HTR-8/SVneo (cell line): Measurements from ENCODE around the gene ACAA1.
"Not testable (repeated sequence)": the region's sequence is repeated elsewhere in the genome, so short reads cannot be mapped to it uniquely, and the experiment has no call there.

ENCODE experiments used
- DNase-seq: peaks from one replicate; pipeline ENCODE4 v3.0.0; 2011; ENCODE audit warnings: low spot score, mixed read lengths; ENCODE audit not compliant: insufficient read length
- FAIRE-seq: peaks from 2 replicates; lab custom pipeline; 2011; peaks lifted over from hg19 to GRCh38; lab: Jason Lieb, UNC

ACAA1 gene

DNA sequence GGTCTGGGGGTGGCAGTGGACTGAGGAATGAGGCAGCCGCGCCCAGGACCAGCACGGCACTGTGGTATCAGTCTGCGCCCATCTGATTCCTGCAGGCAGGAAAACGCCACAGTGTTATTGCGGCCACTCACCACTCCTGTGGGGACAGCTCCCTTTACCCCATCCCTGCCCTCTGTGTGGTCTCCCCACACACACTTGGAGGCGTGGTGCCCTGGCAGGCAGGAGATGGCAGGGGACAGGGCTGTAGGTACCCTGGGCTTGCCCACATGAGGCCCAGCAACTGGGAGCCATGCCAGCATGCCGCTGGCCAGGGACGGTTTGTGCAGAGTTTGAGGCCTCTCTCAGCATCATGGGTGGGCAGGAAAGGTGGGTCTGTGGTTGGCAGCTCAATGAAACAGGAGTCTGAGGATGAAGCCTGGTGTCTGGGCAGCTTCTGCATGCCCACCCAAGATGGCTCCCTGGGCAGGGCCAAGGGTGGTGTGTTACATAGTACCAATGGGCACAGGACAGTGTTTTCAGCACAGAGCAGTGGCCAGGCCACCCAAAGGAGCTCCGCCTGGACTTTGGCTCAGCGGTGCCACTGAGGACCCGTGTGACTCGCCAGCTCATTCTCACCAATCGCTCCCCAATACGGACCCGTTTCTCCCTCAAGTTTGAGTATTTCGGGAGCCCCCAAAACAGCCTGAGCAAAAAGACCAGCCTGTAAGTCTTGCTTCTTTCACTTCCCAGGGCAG, 27.2 kb downstream of the ACAA1 start:
- FAIRE-seq (no peak), DNase-seq (no peak)

DNA sequence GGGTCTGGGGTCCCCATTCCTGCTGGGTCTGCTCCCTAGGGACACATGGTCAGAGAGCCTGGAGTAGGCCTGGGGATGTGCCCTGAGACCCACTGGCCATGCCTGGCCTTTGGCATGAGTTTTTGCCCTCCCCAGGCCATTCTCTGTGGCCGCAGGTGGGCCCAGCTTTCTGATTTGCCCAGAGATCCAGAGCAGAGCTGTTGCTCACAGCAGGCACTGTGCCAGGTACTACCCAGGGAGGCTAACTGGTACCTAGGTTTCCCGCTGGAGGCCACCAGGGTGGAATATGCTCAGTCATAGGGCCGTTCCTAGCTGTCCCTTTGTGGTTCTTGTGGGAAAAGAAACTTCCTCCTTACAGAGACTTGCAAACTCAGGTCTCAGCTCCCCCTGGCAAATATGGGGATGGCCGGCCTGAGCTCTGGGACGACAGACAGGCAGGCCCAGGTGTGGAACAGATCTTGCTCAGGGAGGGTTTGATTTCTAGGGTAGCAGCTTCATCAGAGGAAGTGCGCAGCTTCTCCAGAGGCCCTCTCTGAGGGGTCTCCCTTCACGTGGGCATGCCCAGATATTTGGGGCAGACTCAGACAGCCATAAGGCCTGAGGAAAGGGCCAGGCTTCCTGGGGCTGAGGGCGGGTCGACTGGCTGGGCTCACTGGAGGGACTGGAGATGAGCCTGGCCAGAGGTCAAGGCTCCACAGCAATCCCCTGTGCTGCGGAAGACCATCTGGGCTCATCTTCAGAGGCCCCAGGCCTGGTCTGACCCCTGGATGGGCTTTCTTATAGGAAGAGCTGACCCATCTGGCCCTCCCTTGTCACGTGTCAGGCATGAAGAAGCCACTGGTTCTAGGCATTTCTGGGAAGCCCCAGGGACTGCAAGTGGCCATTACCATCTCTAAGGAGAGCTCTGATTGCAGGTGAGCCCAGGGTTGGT, 28.0 kb downstream of the ACAA1 start:
- no peak for FAIRE-seq
- no peak for DNase-seq

DNA sequence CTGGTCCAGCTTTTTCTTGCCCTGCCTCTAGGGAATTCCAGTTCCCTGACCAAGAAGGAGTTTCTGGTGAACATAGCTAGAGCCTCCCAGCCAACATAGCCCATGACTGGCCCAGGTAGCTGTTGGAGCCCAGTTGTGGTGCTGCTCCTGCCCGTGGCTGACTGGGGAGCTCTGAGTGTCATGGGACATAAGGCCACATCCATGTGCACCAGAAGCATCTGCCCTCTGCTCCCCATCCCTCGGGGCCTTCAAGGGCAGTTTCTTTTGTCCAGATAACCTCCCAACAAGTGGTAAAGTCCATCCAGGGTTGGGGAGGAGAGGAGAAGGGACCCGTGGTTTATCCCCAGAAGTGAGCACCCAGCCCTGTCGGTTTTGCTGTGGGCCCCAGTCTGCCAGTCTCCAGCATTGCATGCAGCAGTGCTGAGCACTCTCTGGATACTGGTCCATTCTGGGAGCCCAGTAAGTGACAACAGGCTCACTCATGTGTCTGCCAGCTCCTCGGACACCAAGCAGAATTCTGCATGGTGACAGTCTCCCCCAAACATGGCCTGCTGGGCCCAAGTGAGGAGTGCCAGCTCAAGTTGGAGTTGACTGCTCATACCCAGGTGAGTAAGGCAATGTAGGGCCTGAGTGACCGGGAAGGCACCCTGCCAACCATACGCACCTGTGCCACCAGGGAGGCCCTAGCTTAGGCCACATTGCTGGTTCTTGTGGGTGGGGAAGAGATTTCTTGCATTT, 28.8 kb downstream of the ACAA1 start:
- FAIRE-seq (no peak), DNase-seq (no peak)

DNA sequence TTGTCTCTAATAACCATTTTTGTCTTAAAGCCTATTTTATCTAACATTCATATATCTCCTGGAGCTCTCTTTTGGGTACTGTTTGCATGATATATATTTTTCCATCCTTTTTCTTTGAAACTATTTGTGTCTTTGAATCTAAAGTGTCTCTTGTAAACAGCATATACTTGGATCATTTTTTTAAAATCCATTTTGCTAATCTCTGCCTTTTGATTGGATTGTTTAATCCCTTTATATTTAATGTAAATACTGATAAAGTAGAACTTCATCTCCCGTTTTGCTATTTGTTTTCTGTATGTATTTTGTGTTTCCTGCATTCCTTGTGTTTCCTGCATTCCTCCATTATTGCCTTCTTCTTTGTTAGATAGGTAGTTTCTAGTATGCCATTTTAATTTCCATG, 31.4 kb downstream of the ACAA1 start:
- no peak for FAIRE-seq
- DNase-seq = no peak

DNA sequence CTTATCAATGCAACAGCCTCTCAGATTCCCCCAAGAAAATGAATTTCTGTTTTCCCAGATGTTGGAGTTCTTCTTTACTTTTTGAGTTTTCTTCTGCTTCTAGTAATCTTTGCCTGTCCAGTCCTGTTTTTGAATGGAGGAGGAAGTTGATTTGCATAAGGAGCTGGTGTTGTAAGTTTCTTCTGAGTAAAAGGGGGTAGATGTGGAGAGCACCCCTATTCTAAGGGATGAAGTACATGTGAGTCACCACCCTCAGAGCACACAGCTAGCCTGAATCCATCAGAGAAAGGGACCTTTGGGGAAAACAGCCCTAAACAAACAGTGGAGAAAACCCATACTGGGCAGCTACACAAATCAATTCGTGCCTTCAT, 34.5 kb downstream of the ACAA1 start:
- DNase-seq = no peak
- no peak for FAIRE-seq

DNA sequence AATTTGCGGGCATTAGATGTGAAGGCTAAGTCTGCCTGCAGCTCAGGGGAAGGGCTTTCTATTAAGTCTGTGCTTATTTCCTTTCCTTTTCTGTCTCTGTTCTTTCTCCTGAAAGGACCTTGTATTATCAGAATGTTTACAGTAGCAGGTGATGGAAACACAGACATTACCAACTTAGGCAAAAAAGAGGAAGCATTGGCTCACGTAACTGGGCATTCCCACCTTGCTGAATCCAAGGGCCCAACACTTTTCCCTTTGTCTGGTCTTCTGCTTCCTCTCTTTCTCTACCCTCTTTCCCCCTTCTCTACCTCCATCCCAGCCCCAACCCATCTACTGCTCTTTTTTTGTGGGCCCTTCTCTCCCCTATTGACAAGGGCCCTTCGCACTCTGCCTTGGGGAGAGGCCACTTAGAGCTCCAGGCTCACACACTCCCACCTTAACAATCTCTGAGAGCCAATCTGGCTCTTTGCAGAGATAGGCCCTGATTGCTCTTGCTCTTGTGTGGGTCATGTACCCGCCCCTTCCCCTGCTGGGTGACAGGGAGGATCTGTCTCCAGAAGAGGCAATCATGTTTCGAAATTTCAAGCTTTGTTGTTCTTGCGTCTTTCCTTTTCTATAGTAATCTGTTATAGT, 35.0 kb downstream of the ACAA1 start:
- FAIRE-seq (no peak), DNase-seq (no peak)

DNA sequence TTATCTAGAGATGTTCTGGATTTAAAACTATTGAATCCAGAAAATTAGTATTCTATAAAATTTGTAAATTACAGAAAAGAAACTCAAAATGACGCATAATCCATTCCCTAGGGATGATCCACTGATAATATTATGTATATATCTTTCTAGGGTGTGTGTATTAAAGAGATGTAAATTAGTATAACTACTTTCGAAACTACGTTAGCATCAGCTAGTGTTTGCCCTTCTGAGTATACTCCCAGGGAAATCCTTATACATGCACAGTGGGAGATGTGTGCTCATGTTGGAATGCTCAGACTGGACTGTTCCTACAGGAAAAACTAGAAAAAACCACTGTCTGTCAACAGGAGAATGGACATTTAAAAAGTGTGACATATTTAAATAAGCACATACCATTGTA, 36.4 kb downstream of the ACAA1 start:
- no peak for DNase-seq
- FAIRE-seq = no peak

DNA sequence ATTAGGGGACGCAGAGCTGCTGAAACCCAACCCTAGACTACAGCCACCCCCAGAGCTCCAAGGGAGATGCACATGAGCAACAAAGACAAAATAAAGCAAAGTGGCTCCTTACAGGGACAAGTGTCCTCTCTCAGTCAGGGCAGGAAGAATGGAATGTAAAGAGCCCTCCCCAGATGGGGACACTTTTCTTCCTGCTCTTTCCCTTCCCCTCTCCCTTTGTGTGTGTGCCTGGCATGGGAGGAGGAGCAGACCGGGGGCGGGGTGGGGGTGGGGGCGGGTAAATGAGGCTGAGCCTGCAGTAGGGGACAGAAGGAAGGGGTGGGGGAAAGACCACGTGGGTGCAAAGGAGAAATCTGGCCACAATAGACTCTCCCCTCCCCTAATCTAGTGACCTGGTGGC, 37.4 kb downstream of the ACAA1 start:
- no peak for DNase-seq

DNA sequence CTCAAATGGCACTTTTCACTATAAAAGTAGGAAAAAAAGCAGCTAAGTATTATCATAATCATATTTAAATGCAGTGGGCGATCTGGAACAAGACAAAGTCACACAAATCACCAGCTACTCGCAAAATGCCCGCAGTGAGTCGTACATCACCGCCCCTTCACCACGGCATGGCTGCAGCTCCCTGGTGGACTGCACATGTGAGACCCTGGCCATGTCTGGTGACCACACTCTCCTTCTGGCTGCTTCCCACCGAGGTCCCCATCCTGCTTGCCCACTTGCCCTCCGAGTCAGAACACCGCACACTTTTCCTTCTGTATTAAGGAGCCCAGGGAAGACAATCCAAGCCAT, 38.6 kb downstream of the ACAA1 start:
- FAIRE-seq (no peak), DNase-seq (no peak)

More for the DNA sequence above, 37.4 kb downstream of the ACAA1 start:
- no peak for FAIRE-seq

DNA sequence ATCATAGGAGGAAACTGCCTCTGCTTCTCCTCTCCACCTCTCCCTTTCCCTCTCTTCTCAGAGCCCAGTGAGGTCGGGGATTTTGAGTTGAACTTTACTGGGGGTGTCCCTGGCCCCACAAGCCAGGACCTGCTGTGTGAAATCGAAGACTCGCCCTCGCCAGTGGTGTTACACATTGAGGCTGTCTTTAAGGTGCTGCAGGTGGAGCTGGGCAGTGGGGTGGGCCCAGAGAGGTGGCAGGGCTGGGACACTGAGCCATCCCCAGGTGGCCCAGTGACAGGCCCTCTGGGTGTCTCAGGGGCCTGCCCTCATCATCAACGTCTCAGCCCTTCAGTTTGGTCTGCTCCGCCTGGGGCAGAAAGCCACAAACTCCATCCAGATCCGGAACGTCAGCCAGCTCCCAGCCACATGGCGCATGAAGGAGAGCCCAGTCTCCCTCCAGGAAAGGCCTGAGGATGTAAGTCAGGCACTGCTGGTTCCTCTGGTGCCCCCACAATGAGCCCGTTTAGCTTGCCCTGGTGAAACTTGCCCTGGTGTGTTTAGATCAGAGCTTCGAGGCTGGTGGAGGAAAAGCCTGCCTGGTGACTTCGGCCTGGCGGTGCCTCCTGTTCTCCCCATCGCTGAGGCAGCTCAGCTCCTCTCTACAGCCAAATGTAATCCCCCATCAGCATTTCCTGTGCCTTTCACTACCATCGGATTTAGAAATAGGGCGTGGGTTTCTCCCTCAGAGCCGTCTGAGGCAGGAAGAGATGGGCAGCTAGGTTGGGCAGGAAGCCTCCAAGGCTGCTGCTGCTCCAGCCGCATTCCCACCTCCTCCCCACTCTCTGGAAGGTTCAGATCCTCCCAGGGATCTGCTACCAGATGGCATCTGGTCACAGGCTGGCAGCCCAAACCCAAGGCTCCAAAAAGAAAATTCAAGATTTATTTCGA, 39.2 kb downstream of the ACAA1 start:
- DNase-seq (no peak), FAIRE-seq (no peak)

DNA sequence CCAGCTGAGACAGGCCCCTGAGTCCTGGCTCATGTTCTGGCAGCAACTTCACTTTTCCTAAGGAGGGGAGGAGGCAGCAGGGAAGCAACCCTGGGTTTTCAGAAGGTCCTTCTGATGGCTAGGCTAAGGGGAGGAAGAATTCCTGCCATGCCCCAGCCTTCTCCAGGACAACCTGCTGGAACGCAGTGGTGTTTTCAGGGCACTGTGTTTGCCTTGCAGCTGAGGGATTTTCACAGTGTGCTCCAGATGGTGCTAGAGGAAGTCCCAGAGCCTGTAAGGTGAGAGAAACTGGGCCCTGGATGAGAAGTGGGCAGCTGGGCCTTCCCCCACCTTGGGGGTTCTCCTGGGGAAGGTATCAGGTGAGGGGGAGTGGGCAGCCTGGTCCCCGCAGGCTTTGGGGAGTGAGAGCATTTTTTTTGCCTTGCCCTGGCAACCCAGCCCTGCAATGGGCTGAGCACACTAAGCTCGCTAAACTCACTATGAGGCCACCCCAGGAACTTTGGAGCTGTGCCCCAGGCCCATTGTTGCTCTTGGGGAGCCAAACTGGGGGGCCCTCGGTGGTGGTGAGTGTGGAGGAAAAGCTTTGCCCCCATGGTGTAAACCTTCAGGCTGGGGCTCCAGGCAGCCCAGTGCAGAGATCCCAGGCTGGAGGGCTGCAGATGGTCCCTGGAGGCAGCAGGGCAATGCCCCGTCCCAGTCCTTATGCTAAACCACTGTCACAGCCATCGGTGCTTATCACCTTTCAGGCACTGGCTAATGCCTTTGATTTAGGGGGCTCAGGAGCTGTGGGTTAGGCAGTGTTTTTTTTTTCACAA, 41.1 kb downstream of the ACAA1 start:
- no peak for DNase-seq
- no peak for FAIRE-seq

DNA sequence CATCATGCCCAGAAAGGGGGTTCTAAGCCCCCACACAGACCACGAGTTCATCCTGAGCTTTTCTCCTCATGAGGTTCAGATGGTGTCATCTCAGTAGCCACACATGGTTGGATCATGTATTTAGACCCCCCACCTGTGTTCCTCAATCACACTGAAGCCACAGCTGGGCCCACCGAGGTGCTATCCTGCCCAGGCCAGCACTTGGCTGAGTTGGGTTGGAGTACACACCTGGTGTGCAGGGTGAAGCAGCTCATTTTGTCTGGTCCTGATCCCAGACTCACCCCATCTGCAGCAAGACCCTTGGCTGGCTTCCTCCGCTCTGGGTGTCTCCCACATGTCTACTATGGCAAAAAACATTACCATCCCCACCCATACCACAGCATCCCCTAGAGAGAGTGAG, 41.9 kb downstream of the ACAA1 start:
- FAIRE-seq (no peak), DNase-seq (no peak)

DNA sequence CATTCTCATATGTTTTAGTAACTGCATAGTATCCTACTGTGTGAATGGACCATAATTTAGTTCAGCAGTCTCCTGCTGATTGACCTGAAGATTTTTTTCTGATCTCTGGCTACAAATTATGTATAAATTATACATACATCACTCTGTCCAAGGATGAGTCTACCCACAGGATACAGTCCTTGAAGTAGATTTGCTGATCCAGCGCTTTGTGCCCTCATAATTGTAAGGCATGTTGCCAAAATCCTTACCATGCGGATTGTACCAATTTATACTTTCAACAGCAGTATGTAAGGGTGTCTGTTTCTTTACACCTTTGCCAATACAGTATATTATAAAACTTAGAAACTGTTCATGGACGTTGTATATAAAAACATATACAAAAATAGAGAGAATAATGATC, 46.5 kb downstream of the ACAA1 start:
- FAIRE-seq (no peak), DNase-seq (no peak)

DNA sequence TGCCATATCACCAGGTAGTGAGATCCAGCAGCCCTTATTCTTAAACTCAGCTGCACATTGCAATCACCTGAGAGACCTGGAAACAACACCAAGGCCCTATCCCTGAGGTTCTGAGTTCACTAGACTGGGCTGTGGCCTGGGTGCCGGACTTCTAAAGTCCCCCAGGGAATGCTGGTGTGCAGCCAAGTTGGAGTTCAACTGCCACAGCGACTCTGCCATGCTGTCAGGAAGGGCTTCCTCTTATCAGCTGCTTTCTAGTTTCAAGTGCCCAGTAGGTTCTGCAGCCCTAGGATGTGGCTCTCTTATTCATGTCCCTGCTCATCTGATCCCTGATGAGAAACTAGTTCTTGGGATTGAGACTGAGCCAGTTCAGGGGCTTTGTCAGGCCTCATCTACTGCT, 47.8 kb downstream of the ACAA1 start:
- no peak for DNase-seq
- no peak for FAIRE-seq

DNA sequence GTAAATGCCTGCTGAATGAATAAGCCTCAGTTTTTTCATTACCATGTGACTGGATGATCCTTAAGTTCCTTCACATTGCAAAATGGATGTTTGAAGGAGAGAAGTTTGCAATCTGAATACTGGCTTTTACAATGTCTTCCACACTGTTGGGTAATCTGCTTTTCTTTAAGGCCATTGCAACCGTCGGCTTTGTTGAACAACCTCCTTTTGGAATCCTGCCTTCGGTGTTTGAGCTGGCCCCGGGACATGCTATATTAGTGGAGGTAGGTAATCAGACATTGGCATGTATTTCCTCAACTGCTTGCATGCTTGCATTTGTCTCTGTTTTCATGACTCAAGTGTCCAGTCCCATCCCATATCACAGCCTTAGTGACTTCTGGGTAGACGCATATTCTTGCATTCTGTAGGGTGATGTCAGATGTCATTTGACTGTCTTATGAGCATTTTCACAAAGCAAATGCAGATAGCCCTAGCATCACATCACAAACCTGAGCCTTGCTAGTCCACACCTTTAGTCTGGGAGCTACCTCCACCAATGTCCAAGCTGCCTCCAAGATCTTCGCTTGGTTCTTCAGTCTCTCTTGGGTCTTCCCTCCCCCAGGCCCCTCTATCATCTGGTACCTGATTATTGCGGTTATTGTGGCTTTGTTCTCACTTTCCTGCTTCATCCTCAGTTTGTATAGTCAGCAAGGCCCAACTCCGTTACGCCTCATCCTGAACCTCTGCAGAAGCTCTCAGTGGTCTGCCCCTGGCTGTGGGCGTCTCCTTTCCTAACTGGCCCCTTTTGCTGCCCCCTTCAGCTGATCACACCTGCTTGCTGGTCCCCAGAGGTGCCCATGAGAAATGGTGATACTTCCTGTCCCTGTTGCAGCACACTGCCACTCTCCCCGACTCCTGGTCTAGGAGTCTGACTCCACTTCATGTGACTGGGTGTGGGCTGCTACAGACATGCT, 48.5 kb downstream of the ACAA1 start:
- no peak for DNase-seq
- FAIRE-seq = no peak

DNA sequence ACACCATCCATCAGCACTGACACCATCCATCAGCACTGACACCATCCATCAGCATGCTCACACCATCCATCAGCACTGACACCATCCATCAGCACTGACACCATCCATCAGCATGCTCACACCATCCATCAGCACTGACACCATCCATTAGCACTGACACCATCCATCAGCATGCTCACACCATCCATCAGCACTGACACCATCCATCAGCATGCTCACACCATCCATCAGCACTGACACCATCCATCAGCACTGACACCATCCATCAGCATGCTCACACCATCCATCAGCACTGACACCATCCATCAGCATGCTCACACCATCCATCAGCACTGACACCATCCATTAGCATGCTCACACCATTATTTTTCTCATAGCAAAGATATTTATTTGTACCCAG, 49.6 kb downstream of the ACAA1 start:
- DNase-seq, FAIRE-seq: not testable (repeated sequence)

DNA sequence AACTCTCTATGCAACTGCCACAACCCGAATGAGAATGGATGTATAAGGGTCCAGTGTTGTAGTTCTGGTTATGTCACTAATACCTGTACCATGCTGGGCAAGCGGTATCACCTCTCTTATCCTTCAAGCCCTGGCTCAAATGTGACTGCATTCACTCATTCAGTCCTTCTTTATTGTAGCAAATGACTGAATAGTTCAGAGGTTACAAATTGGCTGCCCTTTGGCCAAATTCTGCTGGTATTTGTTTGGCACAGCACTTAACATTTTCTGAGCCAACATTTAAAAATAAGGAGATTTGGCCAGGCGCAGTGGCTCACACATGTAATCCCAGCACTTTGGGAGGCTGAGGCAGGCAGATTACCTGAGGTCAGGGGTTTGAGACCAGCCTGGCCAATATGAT, 50.4 kb downstream of the ACAA1 start:
- no peak for FAIRE-seq
- no peak for DNase-seq

DNA sequence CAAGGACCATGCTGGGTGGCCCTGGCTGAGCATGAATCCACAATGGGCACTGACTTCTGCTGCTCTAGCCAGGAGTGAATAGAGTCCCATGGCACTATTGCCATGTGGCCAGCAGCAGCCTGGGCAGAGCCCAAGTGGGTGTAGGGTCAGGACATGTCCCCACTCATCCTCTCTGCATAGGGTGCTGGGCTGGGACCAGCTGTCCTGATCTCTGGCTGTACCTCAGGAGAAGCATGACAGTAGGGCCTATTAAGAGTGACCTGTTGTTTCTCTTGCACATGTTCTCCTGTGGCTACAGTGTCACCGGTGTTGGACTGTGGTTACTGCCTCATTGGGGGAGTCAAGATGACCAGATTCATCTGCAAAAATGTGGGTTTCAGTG, 51.0 kb downstream of the ACAA1 start:
- no peak for DNase-seq
- FAIRE-seq = no peak
